GM12878 (cell line): Measurements from ENCODE around the gene SORBS2.

Experiments
- CHD2 ChIP-seq: IDR thresholded peaks from 2 replicates; pipeline ENCODE4 v1.6.1; 2011; ENCODE audit warnings: low read depth, low read length, improper control_type of control experiment, borderline replicate concordance
- CHD4 ChIP-seq: fragments of 200-600 bp; sonication (generic); IDR thresholded peaks from 2 replicates; pipeline ENCODE4 v1.6.1; 2016; ENCODE audit warnings: mild to moderate bottlenecking
- CTCF ChIP-seq, 3 experiments: IDR thresholded peaks in 2 of 3; conservative IDR thresholded peaks in 1 of 3; 2 replicates each; pipeline ENCODE4 v1.5.1; 2011; ENCODE audit warnings: low read depth in 3 of 3, low read length in 3 of 3, mild to moderate bottlenecking in 3 of 3, control low read depth in 2 of 3, moderate library complexity in 2 of 3, inconsistent platforms in 1 of 3, mixed read lengths in 1 of 3; ENCODE audit not compliant: control insufficient read depth in 2 of 3, insufficient read depth in 1 of 3; ENCODE audit errors: extremely low read depth in 1 of 3
- E2F4 ChIP-seq: IDR thresholded peaks from 2 replicates; pipeline ENCODE4 v1.6.1; 2012; ENCODE audit warnings: low read depth, low read length, improper control_type of control experiment
- EP300 ChIP-seq, 2 experiments: fragments of 150-350 bp in 1 of 2; IDR thresholded peaks; 2 replicates each; pipeline ENCODE4 v1.6.1; 2011 to 2012; ENCODE audit warnings: low read depth in 2 of 2, low read length in 2 of 2, borderline replicate concordance in 1 of 2, improper control_type of control experiment in 1 of 2, inconsistent platforms in 1 of 2; ENCODE audit not compliant: control insufficient read depth in 1 of 2
- ETV6 ChIP-seq, 2 experiments: fragments of 450-650 bp in 1 of 2; IDR thresholded peaks in 1 of 2; conservative IDR thresholded peaks in 1 of 2; 2 replicates each; pipeline ENCODE4 v1.6.1; 2014; ENCODE audit warnings: antibody characterized with exemption in 1 of 2, borderline replicate concordance in 1 of 2, low read depth in 1 of 2, mild to moderate bottlenecking in 1 of 2, moderate library complexity in 1 of 2
- EZH2 ChIP-seq: IDR thresholded peaks from 2 replicates; pipeline ENCODE4 v1.6.1; 2012; ENCODE audit warnings: low read depth, mild to moderate bottlenecking, control low read depth, inconsistent platforms, low read length, borderline replicate concordance; ENCODE audit not compliant: control insufficient read depth
- IRF3 ChIP-seq: fragments of 450-650 bp; IDR thresholded peaks from 2 replicates; pipeline ENCODE4 v1.6.1; 2014; ENCODE audit warnings: mild to moderate bottlenecking
- JUNB ChIP-seq: IDR thresholded peaks from 2 replicates; pipeline ENCODE4 v1.6.1; 2016; ENCODE audit warnings: antibody characterized with exemption, mild to moderate bottlenecking
- PAX5 ChIP-seq: IDR thresholded peaks from 2 replicates; pipeline ENCODE4 v1.6.1; 2011; ENCODE audit warnings: low read depth, low read length, borderline replicate concordance
- RFX5 ChIP-seq: IDR thresholded peaks from 2 replicates; pipeline ENCODE4 v1.6.1; 2011; ENCODE audit warnings: low read depth, low read length, improper control_type of control experiment
- SMC3 ChIP-seq: IDR thresholded peaks from 2 replicates; pipeline ENCODE4 v1.6.1; 2011; ENCODE audit warnings: low read length, improper control_type of control experiment, borderline replicate concordance
- YY1 ChIP-seq: IDR thresholded peaks from 2 replicates; pipeline ENCODE4 v1.6.1; 2011; ENCODE audit warnings: low read depth, mild to moderate bottlenecking, low read length
- ZBED1 ChIP-seq: IDR thresholded peaks from 2 replicates; pipeline ENCODE4 v1.6.1; 2016; ENCODE audit warnings: borderline replicate concordance

GRCh38 chr4:185672618-185673017, 139.4 kb downstream of the SORBS2 start:
- TF ChIP-seq YY1 (no peak), CHD2 (no peak), ZBED1 (no peak), JUNB (no peak), CHD4 (no peak), ETV6 (conservative IDR thresholded peaks at IDR 0.05 in 1 of 2, IDR thresholded peaks at IDR 0.05 in 1 of 2; ENCODE audit: borderline replicate concordance in 1 of 2, low read depth in 1 of 2) (no peak), CTCF (IDR thresholded peaks at IDR 0.05 in 2 of 3, conservative IDR thresholded peaks at IDR 0.05 in 1 of 3; ENCODE audit: control insufficient read depth in 2 of 3, extremely low read depth in 1 of 3, insufficient read depth in 1 of 3, low read depth in 3 of 3, low read length in 3 of 3) (no peak), IRF3 (no peak), EP300 (IDR thresholded peaks at IDR 0.05; ENCODE audit: borderline replicate concordance in 1 of 2, control insufficient read depth in 1 of 2, low read depth in 2 of 2, low read length in 2 of 2) (no peak), PAX5 (no peak), RFX5 (no peak), EZH2 (no peak), E2F4 (no peak), SMC3 (no peak)
